ENCODE data around the gene MYO1A. TPM values are rescaled to one million over a fixed set of nuclear protein-coding genes. Genes with fewer than 3 reads are reported as not detected.
A peak's percentile ranks its signal among the peaks of the same experiment; 100 is the strongest.

Gene MYO1A
- total RNA-seq, 1 donor from 2014 or later: 0.40 TPM

DNA sequence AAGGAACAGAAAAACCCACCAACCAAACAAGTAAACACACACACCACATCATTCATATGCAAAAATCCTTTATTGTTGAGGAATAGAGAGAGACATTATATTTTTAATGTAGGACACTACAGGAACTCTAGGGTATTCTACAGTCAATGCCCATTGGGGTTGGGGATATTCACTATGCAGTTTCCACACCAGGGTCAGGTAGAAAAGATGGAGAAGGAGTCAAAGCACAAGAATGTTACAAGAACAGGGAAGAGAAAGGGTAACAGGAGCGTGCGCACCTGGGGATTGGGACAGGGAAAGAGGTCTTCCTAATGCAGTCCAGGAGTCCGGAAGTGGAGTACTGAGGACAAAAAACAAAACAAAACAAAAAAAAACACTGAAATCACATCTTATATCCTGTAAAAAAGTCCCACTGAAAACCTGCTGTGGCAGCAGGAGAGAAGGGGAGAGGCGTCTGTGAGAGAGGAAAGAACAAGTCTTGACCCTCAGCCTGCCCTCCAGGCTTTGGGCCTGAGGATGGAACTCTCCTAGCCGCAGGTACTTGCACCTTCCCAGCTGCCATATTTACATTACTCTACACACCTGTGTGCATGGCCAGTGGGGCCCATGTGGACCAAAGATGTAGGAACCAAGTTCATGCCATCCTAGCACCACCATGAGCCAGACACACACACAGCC is 39.8 kb downstream of the MYO1A start:
- Mint-ChIP-seq H3K9me3 (no peaks in the 10 kb centered on the region), H3K4me1 (peaks cover 26% of the 10 kb centered on the region), H3K4me3 (no peak overlapping the region), H3K27me3 (ENCODE audit: low read depth) (peaks cover 23% of the 10 kb centered on the region), H3K27ac (ENCODE audit: unreplicated experiment) (peak overlapping the region; percentile 66), H3K36me3 (ENCODE audit: low read depth) (no peaks in the 10 kb centered on the region)
- TF ChIP-seq, protein P1, sequence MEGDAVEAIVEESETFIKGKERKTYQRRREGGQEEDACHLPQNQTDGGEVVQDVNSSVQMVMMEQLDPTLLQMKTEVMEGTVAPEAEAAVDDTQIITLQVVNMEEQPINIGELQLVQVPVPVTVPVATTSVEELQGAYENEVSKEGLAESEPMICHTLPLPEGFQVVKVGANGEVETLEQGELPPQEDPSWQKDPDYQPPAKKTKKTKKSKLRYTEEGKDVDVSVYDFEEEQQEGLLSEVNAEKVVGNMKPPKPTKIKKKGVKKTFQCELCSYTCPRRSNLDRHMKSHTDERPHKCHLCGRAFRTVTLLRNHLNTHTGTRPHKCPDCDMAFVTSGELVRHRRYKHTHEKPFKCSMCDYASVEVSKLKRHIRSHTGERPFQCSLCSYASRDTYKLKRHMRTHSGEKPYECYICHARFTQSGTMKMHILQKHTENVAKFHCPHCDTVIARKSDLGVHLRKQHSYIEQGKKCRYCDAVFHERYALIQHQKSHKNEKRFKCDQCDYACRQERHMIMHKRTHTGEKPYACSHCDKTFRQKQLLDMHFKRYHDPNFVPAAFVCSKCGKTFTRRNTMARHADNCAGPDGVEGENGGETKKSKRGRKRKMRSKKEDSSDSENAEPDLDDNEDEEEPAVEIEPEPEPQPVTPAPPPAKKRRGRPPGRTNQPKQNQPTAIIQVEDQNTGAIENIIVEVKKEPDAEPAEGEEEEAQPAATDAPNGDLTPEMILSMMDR (conservative IDR thresholded peaks at IDR 0.05): no peak
- no peak for DNase-seq (ENCODE audit: low read depth, low spot score)

DNA sequence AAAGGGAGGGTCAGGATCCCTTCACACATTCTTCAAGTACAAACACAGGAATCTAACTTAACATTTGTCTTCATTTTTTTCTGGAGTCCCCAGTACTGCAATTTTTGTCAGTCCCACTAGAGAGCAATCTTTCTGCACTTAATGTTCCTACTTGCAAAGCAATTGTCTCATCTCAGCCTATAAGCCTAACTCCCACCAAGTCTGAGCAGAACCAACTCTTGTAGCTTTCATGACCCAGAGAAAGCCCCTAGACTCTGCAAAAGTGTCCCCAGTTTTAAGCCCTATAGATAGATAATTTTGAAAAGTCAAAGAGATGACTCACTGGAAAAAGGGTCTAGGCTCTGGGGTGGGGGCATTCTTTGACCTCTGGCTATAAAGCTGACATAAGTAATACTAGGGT is 41.8 kb downstream of the MYO1A start:
- H3K36me3 Mint-ChIP-seq (ENCODE audit: low read depth): peaks cover 7% of the 10 kb centered on the region
- TF ChIP-seq, protein P1 (conservative IDR thresholded peaks at IDR 0.05): peak; percentile 73
- peaks cover 29% of the 10 kb centered on the region for H3K4me1 Mint-ChIP-seq
- H3K9me3 Mint-ChIP-seq: no peaks in the 10 kb centered on the region
- H3K27ac Mint-ChIP-seq (ENCODE audit: unreplicated experiment): no peak overlapping the region
- DNase-seq (ENCODE audit: low read depth, low spot score): no peak
- peak overlapping the region; percentile 89 for H3K4me3 Mint-ChIP-seq
- peaks cover 9% of the 10 kb centered on the region for H3K27me3 Mint-ChIP-seq (ENCODE audit: low read depth)

DNA sequence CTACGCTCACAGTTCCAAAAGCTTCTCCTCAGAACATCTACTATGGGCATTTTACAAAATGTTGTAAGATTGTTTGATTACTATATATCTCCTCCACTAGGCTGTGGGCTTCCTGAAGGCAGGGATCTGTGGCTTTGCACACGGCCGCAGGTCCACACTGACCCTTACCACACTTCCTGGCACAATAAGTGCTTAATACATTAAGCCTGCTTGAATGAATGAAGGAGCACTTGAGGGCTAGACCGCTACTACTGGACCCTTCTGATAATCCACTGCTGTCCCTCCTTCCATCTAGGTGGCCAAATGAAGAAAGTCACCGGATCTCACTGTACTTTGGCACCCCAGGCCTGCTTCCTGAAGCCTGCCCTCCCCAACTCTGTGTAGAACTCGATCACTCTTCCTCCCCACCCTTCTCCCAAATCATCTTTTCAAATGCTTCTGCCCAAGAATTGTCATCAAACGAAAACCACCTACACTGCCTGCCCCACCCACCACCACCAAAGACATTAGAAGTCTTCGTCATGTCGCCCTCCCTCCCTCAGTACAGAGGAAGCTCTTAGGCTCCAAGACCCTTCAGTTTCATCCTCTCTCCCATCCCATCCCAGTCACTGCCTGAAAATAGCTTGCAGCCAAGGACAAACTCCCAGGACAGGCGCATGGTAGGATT is 43.0 kb downstream of the MYO1A start:
- Mint-ChIP-seq H3K9me3 (no peaks in the 10 kb centered on the region), H3K4me3 (peak overlapping the region; percentile 89), H3K36me3 (ENCODE audit: low read depth) (peaks cover 12% of the 10 kb centered on the region), H3K27ac (ENCODE audit: unreplicated experiment) (peak overlapping the region; percentile 22), H3K27me3 (ENCODE audit: low read depth) (no peaks in the 10 kb centered on the region), H3K4me1 (peaks cover 33% of the 10 kb centered on the region)
- DNase-seq (ENCODE audit: low read depth, low spot score): no peak
- TF ChIP-seq, protein P1 (conservative IDR thresholded peaks at IDR 0.05): no peak

DNA sequence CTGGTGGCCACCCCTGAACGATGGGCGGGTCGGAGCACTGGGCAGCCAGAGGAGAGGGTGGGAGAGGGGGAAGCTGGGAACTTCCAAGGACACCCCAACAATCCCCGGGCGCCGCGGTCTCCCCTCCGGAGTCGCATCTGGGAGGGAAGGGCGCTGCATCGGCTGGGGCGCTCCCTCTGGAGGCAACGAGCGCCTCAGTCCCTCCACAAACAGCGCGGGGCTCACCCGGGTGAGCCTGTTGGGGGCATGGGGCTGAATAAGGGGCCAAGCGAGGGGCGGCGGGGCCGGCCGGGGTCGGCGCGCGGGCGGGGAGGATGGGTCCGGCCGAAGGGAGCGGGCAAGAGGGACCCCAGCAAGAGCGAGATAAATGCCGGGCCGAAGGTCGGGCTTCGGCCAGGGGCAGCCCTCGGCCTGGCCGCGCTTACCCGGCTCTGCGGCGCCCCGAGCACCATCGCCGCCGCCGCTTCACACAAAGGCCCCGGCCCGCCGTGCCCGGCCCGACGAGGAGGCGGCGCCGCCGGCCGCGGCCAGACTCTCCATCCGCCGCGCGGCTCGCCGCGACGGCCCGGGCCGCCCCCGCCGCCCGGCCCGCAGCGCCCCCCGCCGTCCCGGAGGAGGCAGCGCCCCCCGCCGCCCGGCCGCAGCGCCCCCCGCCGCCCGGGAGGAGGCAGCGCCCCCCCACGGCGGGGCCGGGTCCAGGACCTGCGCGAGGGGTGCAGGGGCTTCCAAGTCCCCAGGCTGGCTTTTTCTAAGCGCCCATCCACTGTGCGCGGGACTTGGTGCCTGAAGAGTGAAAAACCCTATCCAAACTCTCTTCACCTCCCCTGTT is 43.7 kb downstream of the MYO1A start, which contains the start of gene ZBTB39:
Gene ZBTB39 (minus strand): TSS at position 567 of the 829 bp plus-strand sequence. CDS start 1,629 bp downstream, outside the sequence.
- TF ChIP-seq, protein P1 (conservative IDR thresholded peaks at IDR 0.05): peak; percentile 64
- Mint-ChIP-seq H3K4me3 (peak within 1 kb of the TSS; percentile 91), H3K4me1 (peaks cover 38% of the 10 kb centered on the region), H3K9me3 (no peaks in the 10 kb centered on the region), H3K27ac (ENCODE audit: unreplicated experiment) (peak within 1 kb of the TSS; percentile 81), H3K36me3 (ENCODE audit: low read depth) (peaks cover 12% of the 10 kb centered on the region), H3K27me3 (ENCODE audit: low read depth) (no peaks in the 10 kb centered on the region)
- peak; percentile 59 for DNase-seq (ENCODE audit: low read depth, low spot score)

DNA sequence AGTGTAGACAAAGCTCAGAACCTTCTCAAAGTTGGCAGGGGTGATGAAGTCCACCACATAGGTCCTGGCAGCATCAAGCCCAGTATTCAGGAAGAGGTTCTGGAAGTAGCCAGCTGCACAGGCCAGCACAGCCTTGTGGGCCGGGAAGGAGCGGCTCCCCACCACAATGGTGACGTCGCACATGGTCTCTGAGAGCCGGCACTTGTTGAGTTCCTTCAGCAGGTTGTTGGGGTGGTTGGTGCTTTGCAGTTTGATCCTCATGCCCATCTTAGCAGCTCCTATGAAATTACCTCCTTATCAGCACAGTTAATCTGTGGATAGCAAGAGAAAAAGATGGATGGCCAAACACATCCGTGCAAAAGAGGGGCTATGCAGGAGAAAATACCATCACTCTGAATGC is 45.3 kb downstream of the MYO1A start:
- H3K9me3 Mint-ChIP-seq: no peaks in the 10 kb centered on the region
- no peak overlapping the region for H3K27ac Mint-ChIP-seq (ENCODE audit: unreplicated experiment)
- H3K4me3 Mint-ChIP-seq: peak overlapping the region; percentile 91
- no peak for DNase-seq (ENCODE audit: low read depth, low spot score)
- peaks cover 12% of the 10 kb centered on the region for H3K36me3 Mint-ChIP-seq (ENCODE audit: low read depth)
- TF ChIP-seq, protein P1 (conservative IDR thresholded peaks at IDR 0.05): no peak
- peaks cover 38% of the 10 kb centered on the region for H3K4me1 Mint-ChIP-seq
- no peaks in the 10 kb centered on the region for H3K27me3 Mint-ChIP-seq (ENCODE audit: low read depth)

Data from neural crest cell (in vitro differentiated cells).